NOMO-1 treated with DMSO at 0.1 percent for 48 hours (cell line): Measurements from ENCODE around the gene KIF5A.
"Not testable (repeated sequence)": the region's sequence is repeated elsewhere in the genome, so short reads cannot be mapped to it uniquely, and the experiment has no call there.

Experiments used
- DNase-seq: peaks from one replicate; lab custom pipeline; 2025; ENCODE audit not compliant: unreplicated experiment; lab: John Stamatoyannopoulos, UW

Gene KIF5A

GRCh38 chr12:57617942-57618341, 68.1 kb downstream of the KIF5A start:
- DNase-seq, result no peak

GRCh38 chr12:57618431-57618830, 68.6 kb downstream of the KIF5A start:
- not testable (repeated sequence) for DNase-seq

- DNase-seq, result no peak
Observed at GRCh38 chr12:57618966-57619433, 69.2 kb downstream of the KIF5A start.

GRCh38 chr12:57619434-57620244, 69.8 kb downstream of the KIF5A start:
- DNase-seq, result no peak

- DNase-seq, result no peak
Observed at GRCh38 chr12:57620245-57620935, 70.5 kb downstream of the KIF5A start.

GRCh38 chr12:57620936-57621496, 71.2 kb downstream of the KIF5A start:
- DNase-seq, result no peak

- peak; percentile 13 for DNase-seq
Observed at GRCh38 chr12:57621497-57622292, 71.9 kb downstream of the KIF5A start.

- DNase-seq, result no peak
Observed at GRCh38 chr12:57622293-57623245, 72.7 kb downstream of the KIF5A start.

- no peak for DNase-seq
Observed at GRCh38 chr12:57623385-57623784, 73.5 kb downstream of the KIF5A start.

- DNase-seq, result no peak
Observed at GRCh38 chr12:57623811-57624390, 74.1 kb downstream of the KIF5A start.

- no peak for DNase-seq
Observed at GRCh38 chr12:57624441-57625220, 74.8 kb downstream of the KIF5A start.

GRCh38 chr12:57625261-57626032, 75.6 kb downstream of the KIF5A start:
- DNase-seq, result no peak

- no peak for DNase-seq
Observed at GRCh38 chr12:57626111-57626920, 76.5 kb downstream of the KIF5A start.

GRCh38 chr12:57626921-57627445, 77.1 kb downstream of the KIF5A start:
- DNase-seq, result no peak

GRCh38 chr12:57627501-57628279, 77.8 kb downstream of the KIF5A start:
- no peak for DNase-seq
